Lung (tissue), 12 donors: Measurements from ENCODE around the gene CDKAL1. TPM values are rescaled to one million over a fixed set of nuclear protein-coding genes. Genes with fewer than 3 reads are reported as not detected.
"Not testable (repeated sequence)": the region's sequence is repeated elsewhere in the genome, so short reads cannot be mapped to it uniquely, and the experiment has no call there.

ENCODE experiments used
- ATAC-seq: fragments of 200-7000 bp; cut with Tn5 transposase; one replicate; pipeline ENCODE4 v1.9.1; 2020; ENCODE audit warnings: moderate number of reproducible peaks; ENCODE audit not compliant: insufficient read depth, low FRiP score
- DNase-seq, 3 donors: peaks; one replicate each; pipeline ENCODE4 v3.0.0-alpha.2; 2013 to 2017
- H3K27ac ChIP-seq, 2 donors: one replicate each; pipeline ENCODE4 v1.5.1; 2013; ENCODE audit warnings: mild to moderate bottlenecking in 2 of 2, moderate library complexity in 2 of 2, control low read depth in 1 of 2, inconsistent platforms in 1 of 2, low read depth in 1 of 2, low read length in 1 of 2
- H3K27me3 ChIP-seq, 3 donors: one replicate each; pipeline ENCODE4 v1.5.1; 2013; ENCODE audit warnings: low read length in 2 of 3; ENCODE audit not compliant: control insufficient read depth in 3 of 3, insufficient read depth in 3 of 3
- H3K36me3 ChIP-seq, 4 donors: one replicate each; pipeline ENCODE4 v1.5.1; 2013; ENCODE audit warnings: low read length in 4 of 4, mild to moderate bottlenecking in 1 of 4, moderate library complexity in 1 of 4; ENCODE audit not compliant: control insufficient read depth in 4 of 4, insufficient read depth in 4 of 4
- H3K4me1 ChIP-seq, 5 donors: one replicate each; pipeline ENCODE4 v1.5.1; 2013; ENCODE audit warnings: low read length in 5 of 5, mild to moderate bottlenecking in 2 of 5, moderate library complexity in 1 of 5; ENCODE audit not compliant: control insufficient read depth in 5 of 5, insufficient read depth in 5 of 5
- H3K4me3 ChIP-seq: one replicate; pipeline ENCODE4 v1.5.1; 2013; ENCODE audit warnings: mild to moderate bottlenecking, control low read depth, moderate library complexity
- H3K9ac ChIP-seq, 2 donors: one replicate each; pipeline ENCODE4 v1.5.1; 2013; ENCODE audit warnings: low read length in 2 of 2, control low read depth in 1 of 2; ENCODE audit not compliant: insufficient read depth in 1 of 2
- H3K9me3 ChIP-seq, 4 donors: one replicate each; pipeline ENCODE4 v1.5.1; 2013; ENCODE audit warnings: low read length in 3 of 4, mild to moderate bottlenecking in 1 of 4, moderate library complexity in 1 of 4; ENCODE audit not compliant: control insufficient read depth in 4 of 4, insufficient read depth in 3 of 4
- CTCF ChIP-seq: IDR thresholded peaks from 2 replicates; pipeline ENCODE4 v1.5.1; 2012; ENCODE audit warnings: mild to moderate bottlenecking; ENCODE audit errors: control extremely low read depth, extremely low read depth
- WGBS, 2 donors: extraction: QIAGEN DNeasy Blood & Tissue Kit; methylation state at CpG; one replicate each; pipeline ENCODE4 v1.1.7; 2013; 5-methylcytosine and 5-hydroxymethylcytosine counted together
- polyA plus RNA-seq, 2 donors: library from polyadenylated mRNA; stranded (reverse); fragments of 200-250 nt; gene quantifications; one replicate each; pipeline ENCODE4 v1.2.1, GENCODE V29; 2013
- total RNA-seq, 2 donors: library from RNA; depleted of rRNA in 1 of 2; stranded (reverse); fragments of >200 nt in 1 of 2; gene quantifications; one replicate each; pipeline ENCODE4 v1.2.1, GENCODE V29; 2014 to 2021
- donor health status: control.
- donor health status: control.
- donor health status: Bipolar disorder and iron deficiency.
- donor health status: healthy.
- donor health status: DM: yes; HTN: yes; CAD: no.

The CDKAL1 gene
- total and polyA plus RNA-seq, 4 donors, result 4.0 to 39.0 (median 10.0) TPM

GRCh38 chr6:20718705-20719653 lies 184.7 kb downstream of the CDKAL1 start:
- Histone ChIP-seq H3K4me3 (no peak overlapping the region), H3K9ac (no peak overlapping the region), H3K36me3 (peaks cover 0 to 2% (median 0%) of the 10 kb centered on the region in 4 donors), H3K9me3 (no peaks in the 10 kb centered on the region), H3K27ac (no peak overlapping the region), H3K4me1 (peaks cover 0 to 7% (median 0%) of the 10 kb centered on the region in 5 donors), H3K27me3 (no peaks in the 10 kb centered on the region)
- ATAC-seq, result no peak
- TF ChIP-seq CTCF, result no peak
- no peak for DNase-seq
- WGBS, 2 donors, result 82 to 87% methylated on average over 3 of the region's 3 CpGs

GRCh38 chr6:20719980-20720379 lies 185.7 kb downstream of the CDKAL1 start:
- Histone ChIP-seq H3K9ac (no peak overlapping the region), H3K27ac (no peak overlapping the region), H3K4me1 (peaks cover 0 to 7% (median 0%) of the 10 kb centered on the region in 5 donors), H3K36me3 (peaks cover 0 to 2% (median 0%) of the 10 kb centered on the region in 4 donors), H3K9me3 (no peaks in the 10 kb centered on the region), H3K4me3 (no peak overlapping the region), H3K27me3 (no peaks in the 10 kb centered on the region)
- TF ChIP-seq CTCF, result no peak
- WGBS, 2 donors, result 92 to 93% methylated on average over 2 of the region's 2 CpGs
- no peak for DNase-seq
- no peak for ATAC-seq

- not testable (repeated sequence) for H3K4me3 ChIP-seq, H3K36me3 ChIP-seq, DNase-seq, H3K4me1 ChIP-seq, H3K9ac ChIP-seq, H3K27ac ChIP-seq, H3K27me3 ChIP-seq, H3K9me3 ChIP-seq, ATAC-seq
- 66 to 87% methylated on average over 3 of the region's 3 CpGs for WGBS, 2 donors
These were observed 186.9 kb downstream of the CDKAL1 start for GRCh38 chr6:20721121-20721520.

- TF ChIP-seq CTCF, result no peak
- WGBS, 2 donors, result 91 to 93% methylated on average over 2 of the region's 2 CpGs
- DNase-seq, result no peak
These were observed 188.2 kb downstream of the CDKAL1 start for GRCh38 chr6:20722455-20722854.

More at GRCh38 chr6:20722455-20722854, 188.2 kb downstream of the CDKAL1 start:
- Histone ChIP-seq H3K4me3 (no peak overlapping the region), H3K27me3 (no peaks in the 10 kb centered on the region), H3K9me3 (no peaks in the 10 kb centered on the region), H3K9ac (no peak overlapping the region), H3K36me3 (peaks cover 0 to 3% (median 0%) of the 10 kb centered on the region in 4 donors), H3K27ac (no peak overlapping the region), H3K4me1 (peaks cover 0 to 2% (median 0%) of the 10 kb centered on the region in 5 donors)
- ATAC-seq, result no peak
